HCT116 (cell line): ENCODE results near the gene JADE1. TPM values are rescaled to one million over a fixed set of nuclear protein-coding genes. Genes with fewer than 3 reads are reported as not detected.

Experiments
- ATAC-seq: fragments of 200-7000 bp; cut with Tn5 transposase; 2 replicates; pipeline ENCODE4 v1.9.1; 2020; ENCODE audit warnings: mild to moderate bottlenecking, moderate library complexity
- BruUV-seq: library from RNA; stranded (reverse); fragments of 400-500 nt; replicated peaks from 2 replicates; lab custom pipeline; 2021; lab: Mats Ljungman, UMichigan
- CTCF ChIA-PET: fragments of 300-600 bp; sonication (Branson Sonifier 250); formaldehyde crosslinking; loops from one replicate; lab custom pipeline; 2021; ENCODE audit warnings: antibody characterized with exemption; lab: Charles Lee
- POLR2A ChIA-PET: fragments of 300-600, 350-600 bp; sonication (Branson Sonifier 250); formaldehyde crosslinking; loops from one replicate; lab custom pipeline; 2021; ENCODE audit warnings: antibody characterized with exemption; lab: Charles Lee
- RAD21 ChIA-PET, 2 experiments: fragments of 300-600 bp; sonication (Branson Sonifier 250); formaldehyde crosslinking; loops; one replicate each; lab custom pipeline; 2023; ENCODE audit warnings: low total read pairs in 2 of 2; ENCODE audit not compliant: uncharacterized antibody in 2 of 2, unreplicated experiment in 2 of 2, low non-redundant PET in 1 of 2; lab: Charles Lee
- DNase-seq: peaks from one replicate; pipeline ENCODE4 v3.0.0-alpha.2; 2010; ENCODE audit warnings: low read depth, low spot score
- H2AFZ ChIP-seq: fragments of 200-600 bp; shearing (Covaris generic), sonication (generic); 2 replicates; pipeline ENCODE4 v1.6.1; 2017; ENCODE audit warnings: low read depth, mixed run types, mixed read lengths, antibody characterized with exemption, low read length; ENCODE audit not compliant: poor library complexity, severe bottlenecking
- H3K27ac ChIP-seq: 2 replicates; pipeline ENCODE4 v1.5.1; 2012; ENCODE audit warnings: low read depth, low read length
- H3K27me3 ChIP-seq: fragments of 200-600 bp; sonication (generic); 2 replicates; pipeline ENCODE4 v1.6.1; 2016; ENCODE audit warnings: mixed run types, low read length, mixed read lengths; ENCODE audit not compliant: insufficient read depth
- H3K36me3 ChIP-seq, 2 experiments: fragments of 200-500 bp in 1 of 2; fragments of 200-600 bp in 1 of 2; sonication (Bioruptor generic) in 1 of 2; sonication (generic) in 1 of 2; 2 replicates each; pipeline versions ENCODE4 v1.5.1 to v1.6.1; 2014 to 2016; ENCODE audit warnings: low read length in 2 of 2, inconsistent platforms in 1 of 2, mixed read lengths in 1 of 2, mixed run types in 1 of 2; ENCODE audit not compliant: insufficient read depth in 2 of 2, control insufficient read depth in 1 of 2
- H3K4me1 ChIP-seq, 2 experiments: fragments of 200-600 bp in 1 of 2; sonication (generic) in 1 of 2; 2 replicates each; pipeline versions ENCODE4 v1.5.1 to v1.6.1; 2012 to 2017; ENCODE audit warnings: low read length in 2 of 2, inconsistent platforms in 1 of 2, mild to moderate bottlenecking in 1 of 2, mixed read lengths in 1 of 2, mixed run types in 1 of 2, moderate library complexity in 1 of 2; ENCODE audit not compliant: insufficient read depth in 2 of 2, control insufficient read depth in 1 of 2
- H3K4me2 ChIP-seq: fragments of 200-600 bp; sonication (generic); 2 replicates; pipeline ENCODE4 v1.6.1; 2017; ENCODE audit warnings: mixed run types, low read length, mixed read lengths
- H3K4me3 ChIP-seq, 2 experiments: fragments of 200-600 bp in 1 of 2; sonication (generic) in 1 of 2; replicated peaks in 1 of 2; 2 replicates each; pipeline ENCODE4 v1.5.1; 2011 to 2016; ENCODE audit warnings: low read length in 2 of 2, control low read depth in 1 of 2, low read depth in 1 of 2, mild to moderate bottlenecking in 1 of 2, mixed read lengths in 1 of 2, mixed run types in 1 of 2
- H3K79me2 ChIP-seq: fragments of 200-600 bp; sonication (generic); 2 replicates; pipeline ENCODE4 v1.6.1; 2017; ENCODE audit warnings: mild to moderate bottlenecking, mixed run types, low read length, moderate library complexity, mixed read lengths; ENCODE audit not compliant: insufficient read depth
- H3K9ac ChIP-seq: fragments of 200-600 bp; sonication (generic); 2 replicates; pipeline ENCODE4 v1.6.1; 2016; ENCODE audit warnings: low read length, mixed read lengths
- H3K9me2 ChIP-seq: fragments of 200-600 bp; sonication (generic), shearing (Covaris generic); 2 replicates; pipeline ENCODE4 v1.6.1; 2017; ENCODE audit warnings: mixed run types, mild to moderate bottlenecking, moderate library complexity; ENCODE audit not compliant: insufficient read depth
- H3K9me3 ChIP-seq, 2 experiments: fragments of 200-500 bp in 1 of 2; fragments of 200-600 bp in 1 of 2; sonication (Bioruptor generic) in 1 of 2; sonication (generic) in 1 of 2; 2 replicates each; pipeline ENCODE4 v1.6.1; 2014 to 2017; ENCODE audit warnings: low read length in 2 of 2, mixed read lengths in 2 of 2, inconsistent platforms in 1 of 2, low read depth in 1 of 2, mild to moderate bottlenecking in 1 of 2, mixed run types in 1 of 2, moderate library complexity in 1 of 2; ENCODE audit not compliant: control insufficient read depth in 1 of 2, insufficient read depth in 1 of 2
- H4K20me1 ChIP-seq: fragments of 200-600 bp; sonication (generic), shearing (Covaris generic); 2 replicates; pipeline ENCODE4 v1.6.1; 2017; ENCODE audit warnings: mixed run types, mild to moderate bottlenecking, moderate library complexity; ENCODE audit not compliant: insufficient read depth
- CBX3 ChIP-seq: IDR thresholded peaks from 2 replicates; pipeline ENCODE4 v1.6.1; 2012; ENCODE audit warnings: low read depth
- EGR1 ChIP-seq: IDR thresholded peaks from 2 replicates; pipeline ENCODE4 v1.6.1; 2012; ENCODE audit warnings: low read depth
- FOSL1 ChIP-seq: IDR thresholded peaks from 2 replicates; pipeline ENCODE4 v1.6.1; 2012; ENCODE audit warnings: low read depth
- JUND ChIP-seq: IDR thresholded peaks from 2 replicates; pipeline ENCODE4 v1.6.1; 2012
- RAD21 ChIP-seq: IDR thresholded peaks from 2 replicates; pipeline ENCODE4 v1.6.1; 2012; ENCODE audit warnings: low read depth, mild to moderate bottlenecking
- SIN3A ChIP-seq: IDR thresholded peaks from 2 replicates; pipeline ENCODE4 v1.6.1; 2012; ENCODE audit warnings: low read depth
- intact Hi-C: fragments of 100-400 bp; cut with micrococcal nuclease; formaldehyde crosslinking; loops from 2 replicates; pipeline ENCODE4 v1.10.0; 2022
- total RNA-seq: library from RNA; stranded (reverse); gene quantifications from one replicate; pipeline ENCODE4 v1.2.1, GENCODE V29; 2021; ENCODE audit not compliant: unreplicated experiment
- TF ChIP-seq, protein P1 (sequence below): IDR thresholded peaks from 2 replicates; pipeline ENCODE4 v1.6.1; 2012
- TF ChIP-seq, protein P2 (sequence below): IDR thresholded peaks from 2 replicates; pipeline ENCODE4 v1.6.1; 2012; ENCODE audit warnings: low read depth
- TF ChIP-seq, protein P3 (sequence below), 3 experiments: fragments of 200-600 bp in 1 of 3; sonication (generic) in 1 of 3; IDR thresholded peaks in 2 of 3; conservative IDR thresholded peaks in 1 of 3; 2 replicates each; pipeline ENCODE4 v1.5.1; 2012 to 2017; ENCODE audit warnings: low read depth in 2 of 3, low read length in 2 of 3, antibody characterized with exemption in 1 of 3, borderline replicate concordance in 1 of 3, control low read depth in 1 of 3, mild to moderate bottlenecking in 1 of 3, mixed read lengths in 1 of 3, mixed run types in 1 of 3, moderate library complexity in 1 of 3; ENCODE audit not compliant: insufficient read depth in 1 of 3
- TF ChIP-seq, protein P4 (sequence below): IDR thresholded peaks from 2 replicates; pipeline ENCODE4 v1.6.1; 2012

JADE1 gene
- total RNA-seq, 1 experiment from 2014 or later, result 26.5 TPM

DNA sequence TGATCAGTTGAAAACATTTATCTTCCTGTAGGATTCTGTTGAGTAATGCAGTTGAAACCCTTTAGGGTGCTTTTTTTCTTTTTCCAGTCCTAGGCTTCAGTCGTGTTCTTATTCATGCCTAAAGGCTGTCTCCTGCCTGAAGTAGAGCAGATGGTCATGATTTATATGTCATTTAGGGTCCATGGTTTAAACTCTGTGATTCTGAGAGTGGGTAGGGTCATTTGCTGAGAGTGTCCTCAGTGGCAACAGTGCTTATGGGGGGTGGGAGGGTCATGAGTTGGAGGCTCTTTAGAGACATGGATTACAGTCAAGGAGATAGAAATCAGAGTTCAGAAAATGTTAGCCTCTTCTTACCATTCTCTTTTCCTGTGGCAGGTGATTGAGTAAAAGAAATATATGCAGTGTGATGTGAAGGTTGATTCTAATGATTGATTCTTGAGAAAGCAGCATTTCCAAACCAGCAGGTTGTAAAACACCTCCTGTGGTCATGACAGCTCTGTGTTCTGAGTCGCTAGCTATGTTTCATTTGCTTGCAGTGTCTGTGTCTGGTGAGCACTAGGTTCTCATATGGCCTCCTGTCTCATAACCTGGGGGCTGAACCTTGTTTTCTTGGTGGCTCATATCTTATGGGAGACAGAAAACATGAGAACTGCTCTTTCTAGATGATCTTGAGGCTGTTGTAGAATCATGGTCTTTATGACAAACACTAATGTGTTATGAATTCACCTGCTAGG, 60.4 kb downstream of the JADE1 start:
- peaks cover 0 to 7% of the 10 kb centered on the region in 2 experiments; a peak in 2 of 4 replicates for H3K36me3 ChIP-seq
- no peak for DNase-seq
- H3K9me3 ChIP-seq, result no peaks in the 10 kb centered on the region
- CTCF ChIA-PET, result no interaction called here
- H3K4me3 ChIP-seq, result no peak overlapping the region
- H3K4me1 ChIP-seq, result no peaks in the 10 kb centered on the region
- no peak for TF ChIP-seq EGR1
- TF ChIP-seq SIN3A, result no peak
- TF ChIP-seq, protein P1, sequence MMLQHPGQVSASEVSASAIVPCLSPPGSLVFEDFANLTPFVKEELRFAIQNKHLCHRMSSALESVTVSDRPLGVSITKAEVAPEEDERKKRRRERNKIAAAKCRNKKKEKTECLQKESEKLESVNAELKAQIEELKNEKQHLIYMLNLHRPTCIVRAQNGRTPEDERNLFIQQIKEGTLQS, result no peak
- TF ChIP-seq, protein P2, sequence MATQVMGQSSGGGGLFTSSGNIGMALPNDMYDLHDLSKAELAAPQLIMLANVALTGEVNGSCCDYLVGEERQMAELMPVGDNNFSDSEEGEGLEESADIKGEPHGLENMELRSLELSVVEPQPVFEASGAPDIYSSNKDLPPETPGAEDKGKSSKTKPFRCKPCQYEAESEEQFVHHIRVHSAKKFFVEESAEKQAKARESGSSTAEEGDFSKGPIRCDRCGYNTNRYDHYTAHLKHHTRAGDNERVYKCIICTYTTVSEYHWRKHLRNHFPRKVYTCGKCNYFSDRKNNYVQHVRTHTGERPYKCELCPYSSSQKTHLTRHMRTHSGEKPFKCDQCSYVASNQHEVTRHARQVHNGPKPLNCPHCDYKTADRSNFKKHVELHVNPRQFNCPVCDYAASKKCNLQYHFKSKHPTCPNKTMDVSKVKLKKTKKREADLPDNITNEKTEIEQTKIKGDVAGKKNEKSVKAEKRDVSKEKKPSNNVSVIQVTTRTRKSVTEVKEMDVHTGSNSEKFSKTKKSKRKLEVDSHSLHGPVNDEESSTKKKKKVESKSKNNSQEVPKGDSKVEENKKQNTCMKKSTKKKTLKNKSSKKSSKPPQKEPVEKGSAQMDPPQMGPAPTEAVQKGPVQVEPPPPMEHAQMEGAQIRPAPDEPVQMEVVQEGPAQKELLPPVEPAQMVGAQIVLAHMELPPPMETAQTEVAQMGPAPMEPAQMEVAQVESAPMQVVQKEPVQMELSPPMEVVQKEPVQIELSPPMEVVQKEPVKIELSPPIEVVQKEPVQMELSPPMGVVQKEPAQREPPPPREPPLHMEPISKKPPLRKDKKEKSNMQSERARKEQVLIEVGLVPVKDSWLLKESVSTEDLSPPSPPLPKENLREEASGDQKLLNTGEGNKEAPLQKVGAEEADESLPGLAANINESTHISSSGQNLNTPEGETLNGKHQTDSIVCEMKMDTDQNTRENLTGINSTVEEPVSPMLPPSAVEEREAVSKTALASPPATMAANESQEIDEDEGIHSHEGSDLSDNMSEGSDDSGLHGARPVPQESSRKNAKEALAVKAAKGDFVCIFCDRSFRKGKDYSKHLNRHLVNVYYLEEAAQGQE, result no peak
- TF ChIP-seq FOSL1, result no peak
- no peak for TF ChIP-seq RAD21
- TF ChIP-seq, protein P3, sequence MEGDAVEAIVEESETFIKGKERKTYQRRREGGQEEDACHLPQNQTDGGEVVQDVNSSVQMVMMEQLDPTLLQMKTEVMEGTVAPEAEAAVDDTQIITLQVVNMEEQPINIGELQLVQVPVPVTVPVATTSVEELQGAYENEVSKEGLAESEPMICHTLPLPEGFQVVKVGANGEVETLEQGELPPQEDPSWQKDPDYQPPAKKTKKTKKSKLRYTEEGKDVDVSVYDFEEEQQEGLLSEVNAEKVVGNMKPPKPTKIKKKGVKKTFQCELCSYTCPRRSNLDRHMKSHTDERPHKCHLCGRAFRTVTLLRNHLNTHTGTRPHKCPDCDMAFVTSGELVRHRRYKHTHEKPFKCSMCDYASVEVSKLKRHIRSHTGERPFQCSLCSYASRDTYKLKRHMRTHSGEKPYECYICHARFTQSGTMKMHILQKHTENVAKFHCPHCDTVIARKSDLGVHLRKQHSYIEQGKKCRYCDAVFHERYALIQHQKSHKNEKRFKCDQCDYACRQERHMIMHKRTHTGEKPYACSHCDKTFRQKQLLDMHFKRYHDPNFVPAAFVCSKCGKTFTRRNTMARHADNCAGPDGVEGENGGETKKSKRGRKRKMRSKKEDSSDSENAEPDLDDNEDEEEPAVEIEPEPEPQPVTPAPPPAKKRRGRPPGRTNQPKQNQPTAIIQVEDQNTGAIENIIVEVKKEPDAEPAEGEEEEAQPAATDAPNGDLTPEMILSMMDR (IDR thresholded peaks at IDR 0.05 in 2 of 3, conservative IDR thresholded peaks at IDR 0.05 in 1 of 3; ENCODE audit: borderline replicate concordance in 1 of 3, insufficient read depth in 1 of 3, low read depth in 2 of 3, low read length in 2 of 3), result no peak
- TF ChIP-seq JUND, result no peak
- TF ChIP-seq, protein P4, sequence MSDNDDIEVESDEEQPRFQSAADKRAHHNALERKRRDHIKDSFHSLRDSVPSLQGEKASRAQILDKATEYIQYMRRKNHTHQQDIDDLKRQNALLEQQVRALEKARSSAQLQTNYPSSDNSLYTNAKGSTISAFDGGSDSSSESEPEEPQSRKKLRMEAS, result no peak
- TF ChIP-seq CBX3, result no peak
- TF ChIP-seq, all 23 proteins: peak for 0
- no peak for ATAC-seq
- BruUV-seq, result no TSS peak
- intact Hi-C loops, result no loop called here
- Histone ChIP-seq H3K9ac (no peak overlapping the region), H3K9me2 (no peaks in the 10 kb centered on the region), H3K27me3 (no peaks in the 10 kb centered on the region), H3K27ac (no peak overlapping the region), H4K20me1 (no peaks in the 10 kb centered on the region), H2AFZ (no peak overlapping the region), H3K79me2 (no peaks in the 10 kb centered on the region), H3K4me2 (no peak overlapping the region)
- RAD21 ChIA-PET, result no interaction called here
- POLR2A ChIA-PET, result no interaction called here
